NCI-H2227 treated with DMSO at 0.1 percent for 48 hours (cell line): Measurements from ENCODE around the gene PPM1F.
A peak's percentile ranks its signal among the peaks of the same experiment; 100 is the strongest.
"Not testable (repeated sequence)": the region's sequence is repeated elsewhere in the genome, so short reads cannot be mapped to it uniquely, and the experiment has no call there.

ENCODE experiments used
- DNase-seq: peaks from one replicate; lab custom pipeline; 2025; lab: John Stamatoyannopoulos, UW

The PPM1F gene

DNA sequence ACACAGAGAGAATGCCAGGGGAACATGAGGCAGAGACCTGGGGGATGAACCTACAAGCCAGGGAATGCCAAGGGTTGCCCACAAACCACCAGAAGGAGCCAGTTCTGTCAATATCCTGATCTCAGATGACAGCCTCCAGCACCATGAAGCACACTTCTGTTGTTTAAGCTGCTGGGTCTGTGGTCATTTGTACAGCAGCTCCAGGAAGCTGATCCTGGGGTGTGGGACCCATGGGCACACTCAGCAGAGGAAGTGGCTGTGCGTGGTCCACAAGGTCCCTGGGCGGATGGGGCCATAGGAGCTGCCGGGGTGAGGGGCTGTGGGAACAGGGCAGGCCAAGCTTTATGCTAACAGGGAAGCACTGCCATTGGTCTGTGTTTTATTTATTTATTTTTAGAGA, 12.1 kb downstream of the PPM1F start:
- no peak for DNase-seq

DNA sequence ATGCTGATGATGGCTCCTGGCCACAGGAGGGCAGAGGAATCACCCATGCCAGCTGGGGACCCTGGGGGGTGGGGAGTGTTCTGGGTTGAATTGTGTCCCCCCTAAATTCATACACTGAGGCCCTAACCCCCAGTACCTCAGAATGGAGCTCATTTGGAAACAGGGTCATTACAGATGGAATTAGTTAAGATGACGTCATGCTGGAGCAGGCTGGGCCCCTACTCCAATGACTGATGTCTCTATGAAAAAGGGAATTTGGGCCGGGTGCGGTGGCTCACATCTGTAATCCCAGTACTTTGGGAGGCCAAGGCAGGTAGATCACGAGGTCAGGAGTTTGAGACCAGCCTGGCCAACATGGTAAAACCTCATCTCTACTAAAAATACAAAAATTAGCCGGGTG, 12.7 kb downstream of the PPM1F start:
- not testable (repeated sequence) for DNase-seq

DNA sequence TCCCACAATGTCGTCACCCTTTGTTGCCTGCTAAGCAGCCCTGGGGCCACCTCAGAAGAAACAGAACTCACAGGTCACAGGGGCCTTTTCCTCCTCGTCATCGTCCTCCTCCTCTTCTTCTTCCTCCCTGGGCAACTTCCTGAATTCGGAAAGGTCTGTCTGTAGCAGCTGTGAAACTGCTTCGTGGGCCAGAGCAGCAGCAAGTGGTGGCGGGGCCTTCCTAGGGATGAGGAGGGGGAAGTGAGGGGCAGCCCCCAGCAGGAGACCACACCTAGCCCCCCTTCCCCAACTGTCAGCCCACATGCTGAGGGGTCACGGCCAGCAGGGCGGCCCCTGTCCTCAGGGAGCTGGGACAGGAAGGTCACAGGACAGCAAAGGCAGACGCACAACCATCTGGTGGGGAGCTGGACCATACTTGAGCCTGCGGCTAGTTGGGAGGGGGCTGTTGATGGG, 13.2 kb downstream of the PPM1F start:
- DNase-seq: no peak

DNA sequence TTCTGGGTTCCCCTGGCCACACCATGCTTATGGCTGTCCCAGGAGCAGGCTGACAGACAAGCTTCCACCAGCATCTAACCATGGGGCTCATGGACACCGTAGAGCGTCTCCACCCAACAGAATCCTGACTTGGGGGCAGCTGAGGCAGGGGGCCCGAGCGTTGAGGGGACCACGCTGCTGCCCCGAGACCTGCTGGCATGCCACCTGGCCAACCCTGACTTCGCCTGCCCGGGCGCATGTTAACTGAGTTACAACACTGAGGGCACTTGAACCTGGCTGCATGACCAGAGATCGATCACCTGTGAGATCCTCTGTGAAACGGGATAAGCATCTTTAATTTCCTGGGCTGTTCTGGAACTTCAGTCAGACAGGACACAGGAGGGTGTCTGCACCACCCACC, 13.7 kb downstream of the PPM1F start:
- no peak for DNase-seq

GRCh38 chr22:21938071-21938822, 14.4 kb downstream of the PPM1F start:
- peak; percentile 85 for DNase-seq

DNA sequence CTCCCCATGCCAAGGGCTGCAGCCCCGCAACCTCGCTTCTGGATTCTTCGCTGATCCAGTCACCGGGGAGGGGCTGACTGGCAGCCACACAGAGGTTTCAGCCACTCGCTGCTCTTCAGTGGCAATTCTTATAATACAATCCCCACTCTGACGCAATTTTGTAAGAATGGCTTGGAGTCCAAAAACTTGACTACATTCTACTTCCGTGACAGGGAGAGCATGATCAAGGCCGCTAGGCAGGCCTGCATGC, 14.9 kb downstream of the PPM1F start:
- DNase-seq: no peak

GRCh38 chr22:21937041-21937820, 15.4 kb downstream of the PPM1F start:
- DNase-seq: no peak

GRCh38 chr22:21936151-21936775, 16.4 kb downstream of the PPM1F start:
- DNase-seq: no peak

DNA sequence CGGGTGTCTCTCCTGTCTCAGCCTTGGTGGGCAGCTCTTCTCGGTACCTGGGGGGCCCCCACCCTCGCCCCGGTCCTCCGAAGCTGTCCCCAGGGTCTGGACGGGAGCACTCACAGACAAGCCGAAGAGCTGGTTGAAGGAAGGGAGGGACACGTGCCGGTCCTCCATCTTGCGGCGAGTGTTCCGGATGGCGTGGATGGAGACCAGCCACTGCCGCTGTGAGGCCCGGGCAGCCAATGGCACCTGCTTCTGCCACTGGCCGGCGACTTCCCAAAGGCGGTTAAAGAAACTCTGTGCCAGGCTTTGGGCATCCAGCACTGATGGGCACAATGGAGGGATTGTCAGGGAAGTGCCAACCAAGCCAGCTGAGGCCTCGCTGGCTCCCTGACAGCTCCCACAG, 18.7 kb downstream of the PPM1F start:
- DNase-seq: no peak

DNA sequence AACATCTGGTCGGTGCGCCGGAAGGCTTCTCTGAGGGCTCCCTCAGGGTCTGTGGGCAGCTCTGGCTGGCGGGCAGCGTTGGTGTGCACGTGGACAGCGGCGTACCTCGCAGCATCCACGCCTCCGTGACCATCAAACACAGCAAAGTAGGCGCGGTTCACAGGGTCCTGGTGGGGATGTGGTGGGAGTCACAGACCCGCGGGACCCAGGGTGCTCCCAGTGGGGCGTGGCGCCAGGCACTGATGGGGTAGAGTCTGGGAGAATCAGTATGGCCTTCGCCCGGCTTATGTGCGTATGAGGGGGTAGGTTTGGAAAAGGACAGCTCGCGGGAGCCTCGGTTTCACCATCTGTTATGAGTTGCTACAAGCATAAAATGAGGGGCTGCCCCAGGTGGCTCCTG, 19.2 kb downstream of the PPM1F start:
- DNase-seq: no peak

DNA sequence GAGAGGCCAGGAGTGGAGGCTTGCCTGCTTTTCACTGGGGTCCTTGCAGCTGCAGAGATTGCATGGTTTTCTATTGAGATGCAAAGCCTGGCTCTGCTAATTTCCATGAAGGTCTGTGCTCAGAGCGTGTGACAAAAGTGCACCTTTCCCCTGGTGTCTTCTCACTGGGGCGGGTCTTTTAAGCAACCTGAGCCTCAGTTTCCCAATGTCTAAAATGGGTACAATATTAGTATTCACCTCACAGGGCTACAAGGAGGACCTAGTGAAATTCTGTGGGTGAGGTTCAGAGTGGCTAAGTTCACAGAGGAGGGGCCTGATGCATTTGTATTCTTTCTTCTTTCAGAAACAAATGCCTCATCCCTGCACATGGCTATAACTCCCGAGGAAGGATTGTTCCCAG, 20.3 kb downstream of the PPM1F start:
- DNase-seq: no peak

- no peak for DNase-seq
Measured at GRCh38 chr22:21931056-21931455, 21.6 kb downstream of the PPM1F start.

- DNase-seq: no peak
Measured at GRCh38 chr22:21929253-21929652, 23.4 kb downstream of the PPM1F start.

DNA sequence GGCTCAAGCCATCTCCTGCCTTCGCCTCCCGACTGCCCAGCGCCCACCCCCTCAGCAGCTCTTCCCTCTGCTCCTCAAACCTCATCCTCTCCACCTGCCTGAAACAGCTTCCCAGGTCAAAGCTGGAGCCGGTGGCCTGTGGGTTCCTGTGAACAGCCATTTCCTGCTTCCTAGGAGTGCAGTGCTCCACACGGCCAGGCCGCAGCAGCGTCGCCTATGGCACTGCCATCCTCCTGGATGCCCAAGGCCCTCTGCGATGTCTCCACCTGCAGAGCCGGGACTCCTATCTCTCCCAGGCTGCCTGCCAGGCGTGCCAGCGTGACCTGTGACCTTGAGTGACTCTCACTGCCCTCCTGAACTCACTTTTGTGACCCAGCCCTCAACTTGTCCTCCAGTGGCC, 24.6 kb downstream of the PPM1F start:
- DNase-seq: no peak

GRCh38 chr22:21927174-21927823, 25.3 kb downstream of the PPM1F start:
- DNase-seq: no peak

DNA sequence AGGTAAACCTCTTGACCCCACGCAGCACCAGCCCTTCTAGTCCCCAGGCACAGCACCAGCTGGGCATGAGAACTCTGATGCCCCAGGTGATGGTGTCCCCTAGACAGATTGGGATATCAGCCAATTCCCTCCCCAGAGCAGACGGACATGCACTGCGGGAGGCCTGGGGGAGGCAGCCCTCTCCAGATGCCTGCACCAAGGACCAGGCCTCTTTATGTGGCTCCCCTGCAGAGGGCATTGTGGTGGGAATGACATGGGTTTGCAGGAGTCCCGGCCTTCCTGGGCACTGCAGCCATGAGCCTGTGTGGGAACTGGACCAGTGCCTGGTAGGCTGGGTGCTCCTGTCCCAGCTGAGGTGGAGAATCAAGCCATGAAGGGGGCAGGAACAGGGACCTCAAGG, 25.9 kb downstream of the PPM1F start:
- no peak for DNase-seq

- DNase-seq: no peak
Measured at GRCh38 chr22:21923163-21923561, 29.5 kb downstream of the PPM1F start.

DNA sequence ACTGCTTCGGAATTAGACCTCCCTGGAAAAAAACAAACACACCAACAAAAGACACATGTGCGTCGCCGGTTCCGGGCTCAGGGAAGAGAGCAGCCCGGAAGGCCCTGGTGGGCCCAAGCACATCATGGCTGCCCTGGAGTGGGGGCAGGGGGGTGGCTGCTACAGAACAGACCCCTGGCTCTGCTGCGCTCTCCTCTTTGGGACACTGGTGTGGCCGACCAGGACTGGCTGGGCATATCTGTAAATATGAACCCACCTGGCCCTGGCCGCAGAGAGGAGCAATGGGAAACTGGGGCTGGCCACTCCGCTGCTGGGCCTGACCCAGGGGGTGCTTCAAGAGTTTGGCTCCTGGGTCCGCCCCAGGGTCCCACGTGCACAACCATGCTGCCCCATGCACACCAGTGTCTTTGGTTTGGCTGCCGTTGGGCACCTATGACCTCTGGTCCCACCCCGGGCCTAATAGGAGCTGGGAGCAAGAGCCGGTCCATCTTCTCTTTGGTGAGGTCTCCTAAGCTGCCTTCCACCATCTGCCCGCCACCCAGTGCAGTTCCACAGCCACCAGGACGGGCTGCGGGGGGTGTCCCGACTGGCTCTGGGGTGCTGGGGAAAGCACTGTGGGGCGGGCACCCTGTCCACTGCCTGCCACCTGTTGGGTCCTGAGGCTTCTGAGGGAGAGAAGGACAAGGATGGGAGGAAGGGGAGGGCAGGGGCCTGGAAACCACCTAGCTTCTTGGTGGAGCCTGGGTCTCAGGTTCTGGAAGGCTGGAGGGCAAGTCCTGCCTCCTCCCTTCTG, 30.1 kb downstream of the PPM1F start:
- DNase-seq: no peak

DNA sequence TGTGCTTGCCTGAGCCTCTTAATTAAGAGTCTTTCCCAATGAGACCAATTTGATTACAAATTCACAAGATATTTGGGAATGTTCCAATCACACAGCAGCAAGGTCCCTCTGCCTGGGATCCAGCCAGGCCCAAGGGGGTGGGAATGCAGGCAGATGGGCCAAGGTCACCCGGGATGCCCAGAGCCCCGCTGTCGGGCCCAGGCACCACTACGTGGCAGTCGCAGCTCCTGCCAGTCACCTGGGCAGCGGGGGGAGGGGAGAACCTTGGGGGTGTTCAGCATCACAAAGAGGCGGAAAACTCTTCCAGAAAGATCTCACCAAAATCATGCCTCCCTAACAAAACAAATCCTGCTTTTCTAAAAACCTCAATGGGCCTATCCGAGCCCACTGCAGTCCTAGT, 30.9 kb downstream of the PPM1F start:
- no peak for DNase-seq

GRCh38 chr22:21921184-21921721, 31.4 kb downstream of the PPM1F start:
- DNase-seq: no peak

DNA sequence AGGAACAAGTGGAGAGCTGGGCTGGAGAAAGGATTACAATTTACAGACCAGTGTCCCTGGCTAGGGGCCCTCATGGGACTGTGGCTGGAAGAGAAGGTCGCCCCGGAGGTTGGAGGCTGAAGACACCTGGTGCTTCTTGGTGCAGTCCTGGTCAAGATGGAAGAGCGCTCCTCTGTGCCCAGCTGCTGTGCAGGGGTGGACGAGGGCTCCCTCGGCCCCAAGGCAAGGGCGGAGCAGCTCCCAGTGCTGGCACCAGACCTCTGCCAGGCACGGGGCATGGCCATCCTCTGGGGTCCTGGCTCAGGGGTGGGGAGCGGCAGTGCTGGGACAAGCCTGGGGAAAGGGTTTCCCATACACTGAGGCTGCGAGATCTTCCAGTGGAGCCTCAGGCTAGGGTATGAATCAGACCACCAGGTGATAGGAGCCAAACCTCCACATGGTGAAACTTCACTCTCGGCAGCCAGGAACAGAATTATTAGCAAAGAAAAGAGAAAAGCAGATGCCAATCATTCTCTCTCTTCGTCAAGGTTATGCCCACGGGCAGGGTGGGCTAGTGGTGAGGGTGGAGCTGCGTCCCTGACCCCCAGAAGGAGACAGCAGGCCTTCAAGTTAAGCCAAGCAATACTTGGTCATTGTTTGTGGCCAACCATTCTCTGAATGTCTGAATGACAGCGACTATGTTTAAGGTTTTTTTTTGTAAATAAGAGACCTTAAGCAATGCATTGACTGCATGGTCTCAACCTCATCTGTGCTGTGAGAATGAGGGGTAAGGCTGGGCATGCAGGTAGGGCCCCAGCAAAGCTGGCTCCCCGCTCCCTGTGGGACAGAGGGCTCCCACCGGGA, 32.1 kb downstream of the PPM1F start:
- no peak for DNase-seq
